Measurements from ENCODE around the gene BMP8A.
"Not testable (repeated sequence)": the region's sequence is repeated elsewhere in the genome, so short reads cannot be mapped to it uniquely, and the experiment has no call there.

The BMP8A gene

GRCh38 chr1:39489567-39490239 lies 1.7 kb upstream of the BMP8A start:
- H3K27ac Mint-ChIP-seq = no peak overlapping the region
- no peak overlapping the region for H3K4me3 Mint-ChIP-seq
- peaks cover 7% of the 10 kb centered on the region for H3K36me3 Mint-ChIP-seq
- H3K27me3 Mint-ChIP-seq = peaks cover 48% of the 10 kb centered on the region
- H3K4me1 Mint-ChIP-seq = peaks cover 12% of the 10 kb centered on the region
- CTCF ChIA-PET = interaction anchor here (0.9 kb wide), 1 partner anchor 22 kb away, joined by 3 read pairs; no protein-coding TSS in a partner anchor
- DNase-seq = no peak
- no peaks in the 10 kb centered on the region for H3K9me3 Mint-ChIP-seq

- CTCF ChIA-PET = no interaction called here
- DNase-seq = no peak
- peaks cover 7% of the 10 kb centered on the region for H3K36me3 Mint-ChIP-seq
Observed at GRCh38 chr1:39490596-39491145, 765 bp upstream of the BMP8A start.

GRCh38 chr1:39492118-39493042 lies 944 bp downstream of the BMP8A start:
- peak overlapping the region; percentile 59 for H3K4me3 Mint-ChIP-seq
- H3K36me3 Mint-ChIP-seq, H3K27ac Mint-ChIP-seq, DNase-seq, H3K9me3 Mint-ChIP-seq: not testable (repeated sequence)
- peaks cover 12% of the 10 kb centered on the region for H3K4me1 Mint-ChIP-seq
- CTCF ChIA-PET = interaction anchor here (1.0 to 1.2 kb wide), 2 partner anchors 46 to 394 kb away, joined by 3 read pairs; no protein-coding TSS in a partner anchor
- peaks cover 55% of the 10 kb centered on the region for H3K27me3 Mint-ChIP-seq

More at GRCh38 chr1:39490596-39491145, 765 bp upstream of the BMP8A start:
- Mint-ChIP-seq H3K9me3 (no peaks in the 10 kb centered on the region), H3K4me1 (peaks cover 12% of the 10 kb centered on the region), H3K27ac (peak overlapping the region; percentile 15), H3K4me3 (peak overlapping the region; percentile 65), H3K27me3 (peaks cover 53% of the 10 kb centered on the region)

- DNase-seq, H3K36me3 Mint-ChIP-seq, H3K27ac Mint-ChIP-seq, H3K9me3 Mint-ChIP-seq: not testable (repeated sequence)
- CTCF ChIA-PET = interaction anchor here (1.0 to 1.2 kb wide), 2 partner anchors 46 to 395 kb away, joined by 3 read pairs; no protein-coding TSS in a partner anchor
- H3K27me3 Mint-ChIP-seq = peaks cover 59% of the 10 kb centered on the region
- H3K4me3 Mint-ChIP-seq = peak overlapping the region; percentile 59
- H3K4me1 Mint-ChIP-seq = peaks cover 12% of the 10 kb centered on the region
Observed at GRCh38 chr1:39493043-39493810, 1.8 kb downstream of the BMP8A start.

- no peak for DNase-seq
- CTCF ChIA-PET = no interaction called here
- Mint-ChIP-seq H3K9me3 (no peaks in the 10 kb centered on the region), H3K27ac (no peak overlapping the region), H3K4me3 (no peak overlapping the region), H3K4me1 (peaks cover 12% of the 10 kb centered on the region), H3K27me3 (peaks cover 61% of the 10 kb centered on the region), H3K36me3 (no peaks in the 10 kb centered on the region)
Observed at GRCh38 chr1:39494671-39495410, 3.4 kb downstream of the BMP8A start.

DNA sequence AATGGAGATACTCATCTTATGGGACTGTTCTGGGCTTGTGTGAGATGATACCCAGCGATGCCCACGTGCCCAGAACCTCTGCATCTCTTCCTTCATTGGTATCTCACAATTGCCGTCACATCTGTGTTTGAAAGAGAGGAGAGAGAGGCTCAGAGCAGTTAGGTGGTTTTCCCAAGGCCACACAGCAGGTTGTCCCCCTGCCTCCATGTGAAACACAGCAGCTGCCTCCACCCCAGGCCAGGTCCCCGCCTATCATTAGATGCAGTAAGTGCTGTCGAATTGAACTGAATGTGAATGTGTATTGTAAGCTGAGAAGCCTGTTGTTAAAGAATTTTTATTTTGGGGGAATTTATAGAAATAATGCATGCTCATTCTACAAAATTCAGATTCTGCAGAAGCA lies 5.1 kb downstream of the BMP8A start:
- H3K4me3 Mint-ChIP-seq, DNase-seq, H3K9me3 Mint-ChIP-seq, H3K36me3 Mint-ChIP-seq, H3K4me1 Mint-ChIP-seq, CTCF ChIA-PET, H3K27ac Mint-ChIP-seq: not testable (repeated sequence)
- H3K27me3 Mint-ChIP-seq = peaks cover 63% of the 10 kb centered on the region

DNA sequence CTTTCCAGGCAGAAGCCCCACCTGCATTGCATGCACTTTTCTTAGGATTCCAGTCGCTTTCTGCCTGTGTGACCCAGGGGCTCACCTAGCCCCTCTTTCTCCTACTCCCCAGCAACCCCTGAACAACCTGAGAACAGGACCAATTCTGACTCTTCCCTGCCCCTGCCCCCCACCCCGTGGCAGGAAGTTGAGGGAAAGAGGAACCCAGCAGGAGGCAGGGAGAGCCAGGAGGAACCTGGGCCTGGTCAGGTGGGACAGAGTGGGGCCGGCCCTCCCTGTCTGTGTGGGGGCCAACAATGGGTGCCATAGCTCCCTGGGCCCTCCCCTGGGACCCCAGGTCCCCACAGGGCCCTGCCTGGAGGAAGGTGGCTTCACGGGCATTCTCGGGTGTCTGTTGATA lies 6.1 kb downstream of the BMP8A start:
- Mint-ChIP-seq H3K9me3 (no peaks in the 10 kb centered on the region), H3K4me3 (no peak overlapping the region), H3K27ac (no peak overlapping the region), H3K27me3 (peaks cover 60% of the 10 kb centered on the region), H3K4me1 (peaks cover 5% of the 10 kb centered on the region), H3K36me3 (no peaks in the 10 kb centered on the region)
- no peak for DNase-seq
- CTCF ChIA-PET = no interaction called here

DNA sequence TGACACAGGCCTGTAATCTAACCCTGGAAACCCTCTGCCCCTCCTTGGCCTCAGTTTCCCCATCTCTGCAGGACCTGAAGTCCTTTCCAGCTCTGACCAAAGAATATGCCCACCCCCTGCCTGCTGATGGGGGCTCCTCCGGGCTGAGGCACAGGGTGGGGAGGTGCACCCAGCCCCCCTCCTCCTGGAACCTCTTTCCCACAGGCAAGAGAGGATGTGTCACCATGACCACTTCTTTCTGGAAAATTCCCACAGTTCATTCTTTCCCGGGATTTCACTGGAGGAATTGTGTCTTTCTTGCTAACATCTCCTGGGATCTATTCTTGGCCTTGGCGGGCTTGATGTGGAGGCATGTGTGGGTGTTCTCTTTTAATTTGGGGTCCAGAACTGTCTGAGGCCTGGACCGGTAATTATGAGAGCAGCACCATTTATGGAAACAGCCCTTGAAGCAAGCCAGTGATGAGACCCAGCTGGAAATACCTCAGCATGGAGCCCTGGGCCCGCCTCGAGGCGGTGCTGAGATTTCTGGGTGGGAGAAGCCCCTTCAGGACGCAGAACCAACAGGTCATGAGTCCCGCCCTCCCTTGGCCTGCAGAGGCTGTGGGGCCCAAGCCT lies 6.8 kb downstream of the BMP8A start:
- peaks cover 54% of the 10 kb centered on the region for H3K27me3 Mint-ChIP-seq
- H3K4me3 Mint-ChIP-seq, H3K36me3 Mint-ChIP-seq, H3K9me3 Mint-ChIP-seq, H3K4me1 Mint-ChIP-seq, CTCF ChIA-PET, DNase-seq, H3K27ac Mint-ChIP-seq: not testable (repeated sequence)

DNA sequence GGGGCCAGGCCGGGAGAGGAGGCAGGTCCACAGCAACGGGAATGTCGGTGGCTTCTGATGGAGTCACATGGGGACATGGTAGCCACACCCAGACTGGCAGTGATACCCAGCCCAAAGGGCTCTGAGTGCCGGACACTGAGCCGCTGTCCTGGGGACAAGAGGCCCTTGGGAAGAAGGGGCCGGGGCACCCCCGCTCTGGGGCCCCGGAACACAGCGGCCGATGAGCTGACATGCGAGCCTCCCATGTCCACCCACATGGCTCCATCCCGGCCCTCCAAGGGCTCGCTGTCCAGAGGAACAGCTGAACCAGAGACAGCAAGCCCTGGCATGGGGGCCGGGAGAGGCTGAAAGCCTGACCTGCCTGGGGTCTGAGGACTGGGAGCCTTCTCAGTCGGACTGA lies 7.4 kb downstream of the BMP8A start:
- H3K36me3 Mint-ChIP-seq, H3K27ac Mint-ChIP-seq, CTCF ChIA-PET, H3K4me3 Mint-ChIP-seq, DNase-seq, H3K9me3 Mint-ChIP-seq, H3K4me1 Mint-ChIP-seq: not testable (repeated sequence)
- H3K27me3 Mint-ChIP-seq = peaks cover 48% of the 10 kb centered on the region

DNA sequence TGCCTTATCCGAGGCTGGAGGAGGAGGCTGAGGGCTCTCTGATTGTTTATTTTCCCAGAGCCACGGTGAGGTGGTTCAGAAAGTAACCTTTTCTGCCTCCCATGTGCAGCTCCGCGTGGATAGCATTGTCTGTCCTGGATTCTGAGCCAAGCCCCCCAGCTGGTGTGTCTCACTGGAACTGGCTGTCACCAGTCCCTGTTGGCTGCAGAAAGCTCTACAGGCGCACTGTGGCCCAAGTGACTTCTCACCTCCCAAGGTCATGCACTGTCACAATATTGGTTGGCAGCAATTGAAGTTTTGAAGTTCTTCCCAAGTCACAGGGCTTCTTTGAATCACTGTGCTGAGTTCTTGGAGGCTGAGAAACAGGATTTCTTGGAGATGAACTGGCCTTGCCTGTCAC lies 8.2 kb downstream of the BMP8A start:
- CTCF ChIA-PET = no interaction called here
- H3K9me3 Mint-ChIP-seq = no peaks in the 10 kb centered on the region
- peaks cover 39% of the 10 kb centered on the region for H3K27me3 Mint-ChIP-seq
- no peak overlapping the region for H3K4me3 Mint-ChIP-seq
- no peak for DNase-seq
- H3K4me1 Mint-ChIP-seq = no peaks in the 10 kb centered on the region
- H3K36me3 Mint-ChIP-seq = no peaks in the 10 kb centered on the region
- no peak overlapping the region for H3K27ac Mint-ChIP-seq

DNA sequence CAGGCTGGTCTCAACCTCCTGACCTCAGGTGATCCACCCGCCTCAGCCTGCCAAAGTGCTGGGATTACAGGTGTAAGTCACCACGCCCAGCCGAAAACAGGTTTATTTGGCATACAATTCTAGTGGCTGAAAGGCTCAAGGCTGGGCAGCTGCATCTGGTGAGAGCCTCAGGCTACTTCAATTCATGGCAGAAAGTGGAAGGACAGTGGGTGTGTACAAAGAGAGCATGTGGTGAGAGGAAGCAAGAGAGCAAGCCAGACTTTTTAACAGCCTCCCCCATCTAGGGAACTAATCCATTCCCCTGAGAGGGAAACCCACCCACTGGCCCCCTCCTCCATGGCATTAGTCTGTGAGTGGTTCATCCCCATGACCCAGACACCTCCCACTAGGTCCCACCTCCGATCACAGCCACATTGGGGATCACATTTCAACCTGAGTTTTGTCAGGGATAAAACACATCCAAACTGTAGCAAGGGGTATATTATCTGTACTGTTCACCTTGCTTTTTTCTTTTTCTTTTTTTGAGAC lies 9.5 kb downstream of the BMP8A start:
- CTCF ChIA-PET = no interaction called here
- Mint-ChIP-seq H3K4me3 (no peak overlapping the region), H3K27me3 (peaks cover 37% of the 10 kb centered on the region), H3K36me3 (no peaks in the 10 kb centered on the region), H3K9me3 (no peaks in the 10 kb centered on the region), H3K27ac (no peak overlapping the region), H3K4me1 (no peaks in the 10 kb centered on the region)
- no peak for DNase-seq

- H3K9me3 Mint-ChIP-seq = no peaks in the 10 kb centered on the region
- DNase-seq = no peak
- H3K27me3 Mint-ChIP-seq = peaks cover 37% of the 10 kb centered on the region
- CTCF ChIA-PET = no interaction called here
- H3K27ac Mint-ChIP-seq = no peak overlapping the region
- no peak overlapping the region for H3K4me3 Mint-ChIP-seq
- no peaks in the 10 kb centered on the region for H3K36me3 Mint-ChIP-seq
- H3K4me1 Mint-ChIP-seq = no peaks in the 10 kb centered on the region
Observed at GRCh38 chr1:39501666-39502065, 10.2 kb downstream of the BMP8A start.

DNA sequence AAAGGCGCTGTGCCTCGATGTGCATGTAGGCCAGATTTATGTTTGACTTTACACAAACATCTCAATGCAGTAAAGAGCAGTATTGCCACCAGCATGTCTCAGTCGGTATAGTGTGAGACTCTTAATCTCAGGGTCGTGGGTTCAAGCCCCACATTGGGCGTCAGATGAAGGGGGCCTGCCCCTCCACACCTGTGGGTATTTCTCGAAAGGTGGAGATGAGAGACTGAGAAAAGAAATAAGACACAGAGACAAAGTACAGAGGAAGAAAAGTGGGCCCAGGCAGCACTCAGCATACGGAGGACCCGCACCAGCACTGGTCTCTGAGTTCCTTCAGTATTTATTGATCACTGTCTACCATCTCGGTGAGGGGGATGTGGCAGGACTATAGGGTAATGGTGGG lies 13.0 kb downstream of the BMP8A start:
- peaks cover 52% of the 10 kb centered on the region for H3K27me3 Mint-ChIP-seq
- H3K4me3 Mint-ChIP-seq, H3K36me3 Mint-ChIP-seq, H3K9me3 Mint-ChIP-seq, CTCF ChIA-PET, DNase-seq, H3K27ac Mint-ChIP-seq, H3K4me1 Mint-ChIP-seq: not testable (repeated sequence)
